ENCODE data around the gene MYRFL. TPM values are rescaled to one million over a fixed set of nuclear protein-coding genes. Genes with fewer than 3 reads are reported as not detected.

MYRFL gene
- total RNA-seq, 1 donor from 2014 or later: 0.43 TPM

GRCh38 chr12:69931569-69931968 is 106.5 kb downstream of the MYRFL start:
- H3K9me3 Mint-ChIP-seq: no peaks in the 10 kb centered on the region
- H3K27ac Mint-ChIP-seq: no peak overlapping the region

GRCh38 chr12:69932154-69932553 is 107.1 kb downstream of the MYRFL start:
- H3K4me3 Mint-ChIP-seq: no peak overlapping the region
- no peak for TF ChIP-seq CTCF (conservative IDR thresholded peaks at IDR 0.05)
- no peaks in the 10 kb centered on the region for H3K9me3 Mint-ChIP-seq
- H3K27ac Mint-ChIP-seq: no peak overlapping the region
- H3K36me3 Mint-ChIP-seq: no peaks in the 10 kb centered on the region
- DNase-seq (ENCODE audit: extremely low spot score, unreplicated experiment): no peak
- peaks cover 35% of the 10 kb centered on the region for H3K4me1 Mint-ChIP-seq (ENCODE audit: unreplicated experiment)
- no peaks in the 10 kb centered on the region for H3K27me3 Mint-ChIP-seq

More at GRCh38 chr12:69931569-69931968, 106.5 kb downstream of the MYRFL start:
- Mint-ChIP-seq H3K4me3 (no peak overlapping the region), H3K27me3 (no peaks in the 10 kb centered on the region), H3K4me1 (ENCODE audit: unreplicated experiment) (peaks cover 30% of the 10 kb centered on the region), H3K36me3 (no peaks in the 10 kb centered on the region)
- TF ChIP-seq CTCF (conservative IDR thresholded peaks at IDR 0.05): no peak
- no peak for DNase-seq (ENCODE audit: extremely low spot score, unreplicated experiment)

- Mint-ChIP-seq H3K27ac (no peak overlapping the region), H3K4me3 (no peak overlapping the region), H3K27me3 (no peaks in the 10 kb centered on the region), H3K9me3 (peaks cover 6% of the 10 kb centered on the region), H3K36me3 (peaks cover 5% of the 10 kb centered on the region), H3K4me1 (ENCODE audit: unreplicated experiment) (peaks cover 35% of the 10 kb centered on the region)
- TF ChIP-seq CTCF (conservative IDR thresholded peaks at IDR 0.05): no peak
- DNase-seq (ENCODE audit: extremely low spot score, unreplicated experiment): no peak
These were observed 107.9 kb downstream of the MYRFL start for GRCh38 chr12:69932676-69933552.

GRCh38 chr12:69934011-69934410 is 109.0 kb downstream of the MYRFL start:
- H3K27me3 Mint-ChIP-seq: no peaks in the 10 kb centered on the region
- H3K4me1 Mint-ChIP-seq (ENCODE audit: unreplicated experiment): peaks cover 35% of the 10 kb centered on the region

GRCh38 chr12:69935651-69936100 is 110.6 kb downstream of the MYRFL start:
- Mint-ChIP-seq H3K27ac (peak overlapping the region; percentile 87), H3K36me3 (peaks cover 5% of the 10 kb centered on the region), H3K4me3 (peak overlapping the region; percentile 74), H3K9me3 (peaks cover 6% of the 10 kb centered on the region), H3K27me3 (no peaks in the 10 kb centered on the region), H3K4me1 (ENCODE audit: unreplicated experiment) (peaks cover 35% of the 10 kb centered on the region)
- no peak for TF ChIP-seq CTCF (conservative IDR thresholded peaks at IDR 0.05)
- no peak for DNase-seq (ENCODE audit: extremely low spot score, unreplicated experiment)

More at GRCh38 chr12:69934011-69934410, 109.0 kb downstream of the MYRFL start:
- Mint-ChIP-seq H3K27ac (peak overlapping the region; percentile 47), H3K36me3 (peaks cover 5% of the 10 kb centered on the region), H3K9me3 (peaks cover 6% of the 10 kb centered on the region), H3K4me3 (no peak overlapping the region)
- TF ChIP-seq CTCF (conservative IDR thresholded peaks at IDR 0.05): no peak
- DNase-seq (ENCODE audit: extremely low spot score, unreplicated experiment): no peak

Measured in type B pancreatic cell (in vitro differentiated cells).